MM.1S (cell line): Measurements from ENCODE around the gene PCDH1.

ENCODE experiments used
- DNase-seq: peaks from one replicate; pipeline ENCODE4 v3.0.0-alpha.2; 2015
- H2AFZ ChIP-seq: fragments of 300-600 bp; sonication (generic); 2 replicates; pipeline ENCODE4 v1.6.0; 2016; ENCODE audit warnings: antibody characterized with exemption, low read length
- H3F3A ChIP-seq: fragments of 300-600 bp; sonication (generic); 2 replicates; pipeline ENCODE4 v1.6.1; 2016; ENCODE audit warnings: mild to moderate bottlenecking, antibody characterized with exemption, low read length, moderate library complexity, mixed read lengths; ENCODE audit not compliant: insufficient read depth
- H3K27ac ChIP-seq: fragments of 300-600 bp; sonication (generic); 2 replicates; pipeline ENCODE4 v1.5.1; 2016; ENCODE audit warnings: mild to moderate bottlenecking, low read length
- H3K27me3 ChIP-seq: fragments of 300-600 bp; sonication (generic); replicated peaks from 2 replicates; pipeline ENCODE4 v1.6.0; 2016; ENCODE audit warnings: low read length; ENCODE audit not compliant: insufficient read depth
- H3K36me3 ChIP-seq: fragments of 300-600 bp; sonication (generic); replicated peaks from 2 replicates; pipeline ENCODE4 v1.6.1; 2016; ENCODE audit warnings: mild to moderate bottlenecking, low read length, mixed read lengths; ENCODE audit not compliant: insufficient read depth
- H3K4me1 ChIP-seq: fragments of 300-600 bp; sonication (generic); 2 replicates; pipeline ENCODE4 v1.6.1; 2016; ENCODE audit warnings: low read length, mixed read lengths
- H3K4me2 ChIP-seq: fragments of 300-600 bp; sonication (generic); 2 replicates; pipeline ENCODE4 v1.6.0; 2016; ENCODE audit warnings: low read depth, low read length
- H3K4me3 ChIP-seq: fragments of 300-600 bp; sonication (generic); 2 replicates; pipeline ENCODE4 v1.5.1; 2016; ENCODE audit warnings: low read length, mixed read lengths
- H3K79me2 ChIP-seq: fragments of 300-600 bp; sonication (generic); 2 replicates; pipeline ENCODE4 v1.6.1; 2016; ENCODE audit warnings: mixed run types, low read length, mixed read lengths
- H3K9ac ChIP-seq: fragments of 300-600 bp; sonication (generic); 2 replicates; pipeline ENCODE4 v1.6.1; 2016; ENCODE audit warnings: low read length, mixed read lengths
- H3K9me2 ChIP-seq: fragments of 300-600 bp; sonication (generic); replicated peaks from 2 replicates; pipeline ENCODE4 v1.6.1; 2016; ENCODE audit warnings: mild to moderate bottlenecking, low read length, mixed read lengths; ENCODE audit not compliant: insufficient read depth
- H3K9me3 ChIP-seq: fragments of 300-600 bp; sonication (generic); replicated peaks from 2 replicates; pipeline ENCODE4 v1.6.1; 2016; ENCODE audit warnings: mild to moderate bottlenecking, low read length, mixed read lengths; ENCODE audit not compliant: insufficient read depth
- H4K20me1 ChIP-seq: fragments of 300-600 bp; sonication (generic); 2 replicates; pipeline ENCODE4 v1.6.1; 2016; ENCODE audit warnings: mild to moderate bottlenecking, low read length, moderate library complexity, mixed read lengths; ENCODE audit not compliant: insufficient read depth
- CTCF ChIP-seq: fragments of 300-600 bp; sonication (generic); IDR thresholded peaks from 2 replicates; pipeline ENCODE4 v1.5.1; 2016; ENCODE audit warnings: antibody characterized with exemption, low read length, mixed read lengths
- EZH2 ChIP-seq: fragments of 300-600 bp; sonication (generic); optimal IDR thresholded peaks from 2 replicates; pipeline ENCODE3; 2017; ENCODE audit warnings: low read depth, mild to moderate bottlenecking, antibody characterized with exemption, low read length, mixed read lengths
- EZH2phosphoT487 ChIP-seq: fragments of 300-600 bp; sonication (generic); IDR thresholded peaks from 2 replicates; pipeline ENCODE4 v1.6.1; 2018; ENCODE audit warnings: antibody characterized with exemption, low read length

The PCDH1 gene

GRCh38 chr5:141920771-141921170 lies 42.6 kb upstream of the PCDH1 start:
- no peaks in the 10 kb centered on the region for H3K36me3 ChIP-seq
- DNase-seq, result no peak
- H3K27me3 ChIP-seq, result no peaks in the 10 kb centered on the region
- no peak overlapping the region for H3K4me2 ChIP-seq
- no peak overlapping the region for H3K9ac ChIP-seq
- H4K20me1 ChIP-seq, result no peaks in the 10 kb centered on the region
- H3K4me3 ChIP-seq, result no peak overlapping the region
- H2AFZ ChIP-seq, result no peak overlapping the region
- H3F3A ChIP-seq, result peaks cover 15% of the 10 kb centered on the region; the same call in 1 of the 2 replicates
- no peaks in the 10 kb centered on the region for H3K9me2 ChIP-seq
- peaks cover 19% of the 10 kb centered on the region for H3K79me2 ChIP-seq
- peaks cover 25% of the 10 kb centered on the region for H3K4me1 ChIP-seq
- no peak overlapping the region for H3K27ac ChIP-seq
- H3K9me3 ChIP-seq, result no peaks in the 10 kb centered on the region
- TF ChIP-seq EZH2phosphoT487, result no peak
- TF ChIP-seq EZH2, result no peak

- no peaks in the 10 kb centered on the region for H3K27me3 ChIP-seq
- H3K27ac ChIP-seq, result 0 out of 2 replicates have a peak overlapping the region, but pooled peaks have one; percentile 2
- no peak for TF ChIP-seq CTCF
- TF ChIP-seq EZH2phosphoT487, result no peak
- no peak for TF ChIP-seq EZH2
- H3K36me3 ChIP-seq, result no peaks in the 10 kb centered on the region
- H3K9me3 ChIP-seq, result no peaks in the 10 kb centered on the region
- H4K20me1 ChIP-seq, result no peaks in the 10 kb centered on the region
- H2AFZ ChIP-seq, result no peak overlapping the region
- peak; percentile 18 for DNase-seq
- H3K4me1 ChIP-seq, result peaks cover 30% of the 10 kb centered on the region
- no peak overlapping the region for H3K4me3 ChIP-seq
- H3F3A ChIP-seq, result peaks cover 15% of the 10 kb centered on the region; the same call in 1 of the 2 replicates
- peaks cover 12% of the 10 kb centered on the region for H3K79me2 ChIP-seq
- H3K9me2 ChIP-seq, result no peaks in the 10 kb centered on the region
- H3K4me2 ChIP-seq, result no peak overlapping the region
- no peak overlapping the region for H3K9ac ChIP-seq
Measured at GRCh38 chr5:141919218-141920119, 41.3 kb upstream of the PCDH1 start.

- Histone ChIP-seq H3K36me3 (no peaks in the 10 kb centered on the region), H3K4me1 (peaks cover 28% of the 10 kb centered on the region)
- TF ChIP-seq CTCF (no peak), EZH2 (no peak), EZH2phosphoT487 (no peak)
Measured at GRCh38 chr5:141917760-141918159, 39.5 kb upstream of the PCDH1 start.

More at GRCh38 chr5:141917760-141918159, 39.5 kb upstream of the PCDH1 start:
- Histone ChIP-seq H3K4me3 (no peak overlapping the region), H3F3A (peaks cover 19% of the 10 kb centered on the region; the same call in 1 of the 2 replicates), H3K9me3 (no peaks in the 10 kb centered on the region), H3K9ac (no peak overlapping the region), H3K4me2 (no peak overlapping the region), H2AFZ (no peak overlapping the region), H3K79me2 (no peaks in the 10 kb centered on the region), H3K27me3 (no peaks in the 10 kb centered on the region), H4K20me1 (no peaks in the 10 kb centered on the region), H3K9me2 (no peaks in the 10 kb centered on the region), H3K27ac (no peak overlapping the region)
- no peak for DNase-seq
